Gastroesophageal sphincter (tissue), 3 donors: ENCODE data around the gene C13orf42.

ENCODE experiments used
- POLR2A ChIP-seq, 2 donors: fragments of 450-650 bp; IDR thresholded peaks; one replicate each; pipeline ENCODE4 v1.6.1; 2017; ENCODE audit warnings: antibody characterized with exemption in 2 of 2, mild to moderate bottlenecking in 2 of 2, moderate library complexity in 1 of 2
- TF ChIP-seq, protein P1 (sequence below), 4 experiments: fragments of 200-600 bp in 2 of 4; fragments of 450-650 bp in 2 of 4; sonication (generic) in 1 of 4; IDR thresholded peaks; one replicate each; pipeline ENCODE4 v1.5.1; 2017 to 2019; ENCODE audit warnings: antibody characterized with exemption in 4 of 4, mild to moderate bottlenecking in 2 of 4, moderate library complexity in 2 of 4

DNA sequence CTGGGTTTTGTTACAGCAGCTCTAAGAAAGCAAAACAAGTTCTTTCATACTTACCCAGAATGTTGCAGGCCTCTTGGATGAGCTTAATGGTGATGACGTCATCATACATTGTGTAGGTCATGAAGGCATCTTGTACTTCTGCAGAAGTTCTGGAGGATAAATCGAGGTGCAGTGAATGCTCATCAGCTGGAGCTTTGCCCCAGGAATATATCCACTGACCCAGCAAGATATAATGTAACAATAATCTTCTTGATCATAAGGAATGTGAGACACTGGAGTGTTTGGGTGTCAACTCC lies 63.0 kb downstream of the C13orf42 start:
- no peak for TF ChIP-seq POLR2A (IDR thresholded peaks at IDR 0.05)
- TF ChIP-seq, protein P1, sequence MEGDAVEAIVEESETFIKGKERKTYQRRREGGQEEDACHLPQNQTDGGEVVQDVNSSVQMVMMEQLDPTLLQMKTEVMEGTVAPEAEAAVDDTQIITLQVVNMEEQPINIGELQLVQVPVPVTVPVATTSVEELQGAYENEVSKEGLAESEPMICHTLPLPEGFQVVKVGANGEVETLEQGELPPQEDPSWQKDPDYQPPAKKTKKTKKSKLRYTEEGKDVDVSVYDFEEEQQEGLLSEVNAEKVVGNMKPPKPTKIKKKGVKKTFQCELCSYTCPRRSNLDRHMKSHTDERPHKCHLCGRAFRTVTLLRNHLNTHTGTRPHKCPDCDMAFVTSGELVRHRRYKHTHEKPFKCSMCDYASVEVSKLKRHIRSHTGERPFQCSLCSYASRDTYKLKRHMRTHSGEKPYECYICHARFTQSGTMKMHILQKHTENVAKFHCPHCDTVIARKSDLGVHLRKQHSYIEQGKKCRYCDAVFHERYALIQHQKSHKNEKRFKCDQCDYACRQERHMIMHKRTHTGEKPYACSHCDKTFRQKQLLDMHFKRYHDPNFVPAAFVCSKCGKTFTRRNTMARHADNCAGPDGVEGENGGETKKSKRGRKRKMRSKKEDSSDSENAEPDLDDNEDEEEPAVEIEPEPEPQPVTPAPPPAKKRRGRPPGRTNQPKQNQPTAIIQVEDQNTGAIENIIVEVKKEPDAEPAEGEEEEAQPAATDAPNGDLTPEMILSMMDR (IDR thresholded peaks at IDR 0.05), result no peak
